HG03060 (cell line): ENCODE results near the gene PRND.
"Not testable (repeated sequence)": the region's sequence is repeated elsewhere in the genome, so short reads cannot be mapped to it uniquely, and the experiment has no call there.

ENCODE experiments used
- ATAC-seq: cut with Tn5 transposase; IDR thresholded peaks from one replicate; pipeline ENCODE4 v1.9.1; 2021; ENCODE audit warnings: low read depth, moderate number of reproducible peaks; ENCODE audit not compliant: unreplicated experiment

Gene PRND, protein sequence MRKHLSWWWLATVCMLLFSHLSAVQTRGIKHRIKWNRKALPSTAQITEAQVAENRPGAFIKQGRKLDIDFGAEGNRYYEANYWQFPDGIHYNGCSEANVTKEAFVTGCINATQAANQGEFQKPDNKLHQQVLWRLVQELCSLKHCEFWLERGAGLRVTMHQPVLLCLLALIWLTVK

DNA sequence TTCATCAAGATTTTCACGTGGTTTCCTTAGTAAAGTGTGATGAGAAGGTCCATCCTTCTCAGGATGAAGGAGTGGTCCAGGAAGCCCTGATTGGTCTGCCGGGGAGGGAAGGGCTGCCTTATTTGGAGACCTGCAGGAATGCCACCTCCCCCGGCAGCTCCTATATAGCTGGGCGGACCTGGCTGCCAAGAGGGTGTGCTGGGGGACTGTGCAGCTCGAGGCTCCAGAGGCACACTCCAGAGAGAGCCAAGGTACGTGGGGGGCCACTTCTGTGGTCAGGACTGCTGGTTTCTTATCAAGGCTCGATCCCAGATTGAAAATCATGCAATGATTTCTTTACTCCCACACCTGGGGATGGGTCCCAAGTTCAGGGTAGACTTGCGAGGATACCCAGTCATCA lies at the start of gene PRND:
Gene PRND, plus strand, starts transcription at position 191 of the 400 bp plus-strand sequence. CDS start 2,643 bp downstream, outside the sequence.
- ATAC-seq: no peak

DNA sequence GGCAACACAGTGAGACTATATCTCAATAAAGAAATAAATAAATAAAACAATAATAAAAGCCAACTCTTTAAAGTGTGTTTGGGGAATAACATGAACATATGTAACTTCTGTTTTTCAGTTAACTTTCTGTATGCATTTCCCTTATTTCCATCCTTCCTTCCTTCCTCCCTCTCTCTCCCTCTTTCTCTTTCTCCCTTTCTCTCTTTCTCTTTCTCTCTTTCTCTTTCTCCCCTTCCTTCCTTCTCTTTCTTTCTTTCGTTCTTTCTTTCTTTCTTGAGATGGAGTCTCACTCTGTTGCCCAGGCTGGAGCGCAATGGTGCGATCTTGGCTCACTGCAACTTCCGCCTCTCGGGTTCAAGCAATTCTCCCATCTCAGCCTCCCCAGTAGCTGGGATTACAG lies 48.8 kb upstream of the PRND start:
- ATAC-seq: no peak

DNA sequence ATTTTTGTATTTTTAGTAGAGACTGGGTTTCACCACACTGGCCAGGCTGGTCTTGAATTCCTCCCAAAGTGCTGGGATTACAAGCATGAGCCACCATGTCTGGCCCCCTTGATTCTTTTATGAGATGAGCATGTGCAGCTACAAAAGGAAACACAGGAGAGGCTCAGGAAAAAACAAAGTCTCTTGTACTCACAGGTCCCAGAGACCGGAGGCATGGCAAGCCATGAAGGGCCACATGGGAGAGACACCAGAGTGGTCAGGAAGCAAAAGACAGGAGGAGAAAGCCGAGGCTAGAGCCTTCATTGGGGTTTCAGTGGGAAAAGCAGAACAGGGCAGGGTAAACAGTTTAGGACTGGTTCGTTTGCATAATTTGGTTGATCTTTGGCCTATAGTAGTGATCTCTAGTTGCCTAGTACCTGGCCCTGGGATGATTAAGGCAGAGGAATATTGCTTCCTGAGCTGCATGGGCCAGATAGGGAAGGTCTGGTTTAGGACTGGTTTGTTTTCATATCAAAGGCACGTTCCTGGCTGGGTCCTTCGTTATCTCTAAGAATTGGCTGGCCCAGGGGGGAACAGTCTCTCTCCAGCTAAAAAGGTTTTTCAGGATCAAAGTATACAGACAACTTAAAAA lies 48.2 kb upstream of the PRND start:
- no peak for ATAC-seq

DNA sequence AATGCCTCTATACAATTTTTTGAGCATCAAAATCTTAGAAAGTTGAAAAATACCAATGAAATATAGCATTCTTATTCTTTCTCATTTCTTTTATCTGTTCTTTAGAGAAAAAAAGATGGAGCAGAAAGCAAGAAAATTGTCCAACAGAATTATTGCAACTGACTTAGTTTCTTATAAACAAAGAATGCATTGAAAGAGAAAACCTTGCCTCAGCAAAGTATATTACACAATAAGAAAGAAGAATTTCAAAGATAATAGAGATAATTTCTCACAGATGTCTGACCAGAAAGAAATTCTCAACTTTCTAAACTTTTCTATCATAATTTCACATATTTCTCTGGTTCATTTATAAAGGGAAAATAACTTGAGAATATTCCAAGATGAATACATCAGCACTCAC lies 47.0 kb upstream of the PRND start:
- no peak for ATAC-seq

DNA sequence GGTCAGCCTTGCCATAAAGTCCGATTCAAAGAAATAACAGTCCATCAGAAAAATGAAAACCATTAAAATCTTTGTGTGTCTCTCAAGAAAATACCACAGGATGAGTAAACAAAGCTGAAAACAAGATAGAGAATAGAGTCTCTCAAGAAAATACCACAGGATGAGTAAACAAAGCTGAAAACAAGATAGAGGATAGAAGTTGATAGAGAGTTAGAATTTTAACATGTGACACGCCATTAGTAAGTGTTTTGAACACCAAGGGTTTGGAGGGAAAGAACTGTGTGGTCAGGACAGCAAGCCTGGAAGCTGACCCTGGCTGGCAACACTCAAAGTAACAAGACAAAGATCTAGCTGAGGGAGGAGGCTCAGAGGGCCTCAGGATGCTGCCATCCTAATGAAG lies 43.9 kb upstream of the PRND start:
- ATAC-seq: no peak

DNA sequence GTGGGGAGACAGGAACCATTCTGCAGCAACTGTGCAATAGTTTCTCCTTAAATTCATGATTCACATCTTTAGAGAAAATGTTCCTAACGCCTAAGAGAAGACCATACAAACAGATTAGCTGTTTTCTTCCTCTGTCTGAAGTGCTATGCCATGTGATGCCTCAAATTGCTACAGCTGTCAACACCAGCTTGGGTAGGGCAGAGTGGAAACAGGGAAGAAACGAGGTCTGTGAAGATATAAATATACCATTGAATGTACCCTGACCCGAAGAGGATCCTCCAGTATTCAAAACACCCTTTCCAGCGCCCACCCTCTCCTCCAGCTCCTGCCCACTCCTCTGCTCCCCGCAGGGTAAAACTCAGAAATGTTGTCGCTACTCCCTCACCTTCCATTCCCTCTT lies 40.3 kb upstream of the PRND start:
- ATAC-seq: no peak

DNA sequence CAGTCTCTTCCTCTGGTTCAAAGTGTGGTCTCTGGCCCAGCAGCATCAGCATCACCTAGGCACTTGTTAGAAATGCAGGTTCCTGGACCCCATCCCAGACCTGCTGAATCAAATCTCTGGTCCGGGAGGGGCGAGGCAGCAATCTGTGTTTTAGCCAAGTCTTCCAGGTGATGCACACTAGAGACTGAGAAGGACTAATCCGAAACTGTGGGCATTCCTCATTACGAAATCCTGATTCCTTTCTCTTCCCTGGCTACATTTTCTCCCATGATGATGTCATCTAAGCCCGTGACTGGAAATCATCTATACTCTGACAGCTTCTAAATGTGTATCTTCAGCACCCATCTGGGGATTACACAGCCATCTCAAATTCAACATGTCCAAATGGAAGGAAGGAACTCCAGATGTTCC lies 39.7 kb upstream of the PRND start:
- ATAC-seq: no peak

DNA sequence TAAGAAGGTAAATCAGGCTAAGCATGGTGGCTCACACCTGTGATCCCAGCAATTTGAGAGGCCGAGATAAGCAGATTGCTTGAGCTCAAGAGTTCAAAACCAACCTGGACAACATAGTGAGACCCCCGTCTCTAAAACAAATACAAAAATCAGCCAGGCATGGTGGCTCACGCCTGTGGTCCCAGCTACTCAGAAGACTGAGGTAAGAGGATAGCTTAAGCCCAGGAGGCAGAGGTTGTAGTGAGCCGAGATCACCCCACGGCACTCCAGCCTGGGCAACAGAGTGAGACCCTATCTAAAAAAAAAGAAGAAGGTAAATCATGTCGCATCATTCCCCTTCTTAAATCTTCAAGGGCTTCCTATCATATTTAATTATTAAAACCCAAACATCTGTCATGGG lies 39.0 kb upstream of the PRND start:
- no peak for ATAC-seq

DNA sequence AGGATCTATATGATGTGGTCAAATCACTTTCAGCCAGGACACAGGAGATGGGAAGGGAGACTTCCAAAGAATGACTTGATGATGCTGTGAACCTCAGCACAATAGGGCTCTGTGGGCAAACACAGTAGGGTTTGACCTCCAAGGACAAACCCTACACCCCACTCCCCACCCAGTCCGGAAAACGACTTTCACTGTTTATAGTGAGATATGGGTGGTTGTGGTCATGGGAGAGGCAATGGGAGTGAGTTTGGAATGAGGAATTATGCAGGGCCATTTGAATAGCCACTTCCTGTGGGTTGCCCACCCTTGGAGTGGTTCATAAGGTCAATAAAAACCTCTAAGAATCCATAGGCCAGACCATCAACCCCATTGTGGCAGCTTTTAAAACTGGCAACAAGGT lies 38.4 kb upstream of the PRND start:
- no peak for ATAC-seq

DNA sequence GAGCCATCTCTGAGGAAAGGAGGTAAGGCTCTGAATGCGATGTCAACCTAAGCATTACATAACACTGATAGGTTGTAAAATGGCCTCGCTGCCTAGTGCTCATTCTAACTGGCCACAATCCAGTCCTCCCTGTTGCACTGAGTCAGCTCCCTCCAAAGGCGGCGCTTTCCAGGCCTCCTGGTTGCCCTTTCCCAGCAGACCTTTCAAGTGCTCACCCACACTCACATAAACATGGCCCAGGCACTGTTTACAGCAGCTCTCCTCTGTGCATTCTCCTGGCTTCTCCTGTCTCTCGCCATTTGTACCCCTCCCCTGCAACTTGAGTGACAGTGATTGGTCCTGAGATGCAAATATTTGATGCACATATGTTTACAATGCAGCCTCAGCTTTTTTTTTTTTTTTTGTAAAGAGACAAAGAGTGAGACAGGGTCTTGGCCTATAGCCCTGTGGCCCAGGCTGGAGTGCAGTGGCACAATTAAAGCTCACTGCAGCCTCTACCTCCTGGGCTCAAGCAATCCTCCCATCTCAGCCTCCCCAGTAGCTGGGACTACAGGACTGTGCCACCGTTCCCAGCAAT lies 36.8 kb upstream of the PRND start:
- no peak for ATAC-seq

DNA sequence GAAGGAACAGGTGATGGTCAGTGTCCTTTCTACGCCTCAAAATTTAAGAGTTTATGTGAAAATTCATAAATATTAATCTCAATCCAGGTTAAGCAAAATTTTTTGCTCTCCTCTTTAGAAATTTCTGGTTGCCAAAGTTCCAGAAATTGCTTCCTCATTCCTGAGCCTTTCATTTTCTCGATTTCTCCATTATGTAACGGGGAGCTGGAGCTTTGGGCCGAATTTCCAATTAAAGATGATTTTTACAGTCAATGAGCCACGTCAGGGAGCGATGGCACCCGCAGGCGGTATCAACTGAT lies 35.8 kb upstream of the PRND start:
- ATAC-seq: no peak

DNA sequence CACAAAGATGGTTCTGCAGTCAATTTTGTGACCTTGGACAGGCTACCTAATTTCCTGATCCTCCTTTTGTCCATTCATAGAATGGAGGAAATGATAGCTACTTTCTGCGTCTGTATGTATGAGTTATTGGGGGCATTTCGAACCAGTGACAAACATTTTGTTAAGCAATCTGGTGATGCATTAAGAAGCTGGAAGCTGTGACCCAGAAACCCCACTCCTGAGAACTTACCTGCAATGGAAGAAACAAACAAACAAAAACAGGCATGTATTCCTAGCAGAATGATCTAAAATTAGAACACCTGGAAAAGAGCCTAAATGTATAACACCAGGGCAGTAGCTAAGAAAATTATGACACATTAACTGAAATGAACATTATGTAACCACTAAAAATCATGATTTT lies 33.4 kb upstream of the PRND start:
- ATAC-seq: no peak

DNA sequence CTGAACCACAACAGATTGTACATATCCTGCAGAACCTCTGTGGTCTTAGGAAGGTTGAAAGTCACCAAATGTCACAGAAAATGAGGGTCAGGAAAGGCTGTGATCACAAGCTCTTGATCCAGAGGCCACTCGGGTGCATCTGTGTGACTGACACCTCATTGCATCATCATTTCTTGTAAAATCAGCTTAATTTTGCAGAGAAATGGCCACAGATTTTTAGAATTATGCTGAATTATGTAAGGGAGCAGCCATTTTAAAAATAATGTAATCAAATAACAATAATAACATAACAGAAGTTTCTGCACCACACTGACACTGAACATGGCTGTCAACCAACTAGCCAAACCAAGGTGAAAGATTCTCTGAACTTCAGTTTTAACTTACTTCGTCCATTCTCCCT lies 32.5 kb upstream of the PRND start:
- no peak for ATAC-seq

DNA sequence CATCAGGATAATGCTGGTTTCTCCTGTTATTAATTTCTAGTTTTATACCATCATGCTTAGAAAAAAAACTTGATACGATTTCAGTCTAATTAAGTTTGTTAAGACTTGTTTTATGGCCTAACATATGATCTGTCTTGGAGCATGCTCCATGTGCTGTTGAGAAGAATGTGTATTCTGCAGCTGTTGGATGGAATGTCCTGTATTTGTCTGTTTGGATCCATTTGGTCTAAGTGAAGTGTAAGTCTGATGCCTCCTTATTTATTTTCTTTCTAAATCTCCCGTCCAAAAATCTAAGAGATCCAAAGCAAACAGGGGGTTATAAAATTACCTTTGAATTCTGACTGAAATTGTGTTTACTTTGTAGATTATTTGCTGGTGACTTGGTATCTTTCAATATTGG lies 30.0 kb upstream of the PRND start:
- no peak for ATAC-seq

DNA sequence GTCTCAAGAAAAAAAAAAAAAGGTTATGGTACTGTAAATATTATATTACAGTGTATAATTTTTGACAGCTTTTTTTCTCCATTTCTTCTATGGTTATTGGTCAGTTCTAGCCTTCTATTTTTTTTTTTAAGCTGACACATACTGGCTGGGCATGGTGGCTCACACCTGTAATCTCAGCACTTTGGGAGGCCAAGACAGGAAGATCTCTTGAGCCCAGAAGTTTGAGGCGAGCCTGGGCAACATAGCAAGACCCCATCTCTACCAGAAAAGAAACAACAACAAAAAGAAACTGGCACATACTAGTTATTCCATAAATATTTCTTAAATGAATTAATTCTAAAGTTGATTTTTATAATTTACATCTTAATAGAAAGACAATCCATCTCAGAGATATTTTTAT lies 27.6 kb upstream of the PRND start:
- no peak for ATAC-seq

DNA sequence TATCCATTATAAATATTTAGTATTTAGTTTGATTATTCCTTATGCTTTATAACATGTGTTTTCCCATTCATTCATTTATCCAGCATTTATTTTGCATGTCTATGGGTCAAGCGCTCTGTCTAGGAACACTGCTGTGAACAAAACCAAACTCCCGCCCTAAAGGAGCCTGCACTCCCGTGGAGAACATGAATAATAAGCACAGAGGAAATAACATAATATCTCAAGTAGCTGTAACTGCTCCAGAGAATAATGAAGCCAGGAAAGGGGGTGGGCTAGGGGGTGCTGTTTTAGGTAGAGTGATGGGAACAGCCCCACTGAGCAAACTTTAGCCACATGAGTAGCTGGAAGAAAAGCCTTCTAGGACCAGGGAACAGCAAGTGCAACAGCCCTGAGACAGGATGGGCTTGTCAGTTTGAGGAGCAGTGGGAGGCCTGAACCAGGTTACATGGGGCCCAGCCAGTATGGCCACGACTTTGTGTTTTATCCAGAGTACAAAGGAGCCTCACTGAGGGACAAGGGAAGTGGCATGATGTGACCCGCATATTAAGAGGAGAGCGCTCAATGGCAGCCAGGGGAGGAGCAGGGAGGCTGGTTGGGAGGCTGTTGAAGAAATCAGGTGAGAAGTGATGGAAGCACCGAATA lies 24.4 kb upstream of the PRND start:
- no peak for ATAC-seq

DNA sequence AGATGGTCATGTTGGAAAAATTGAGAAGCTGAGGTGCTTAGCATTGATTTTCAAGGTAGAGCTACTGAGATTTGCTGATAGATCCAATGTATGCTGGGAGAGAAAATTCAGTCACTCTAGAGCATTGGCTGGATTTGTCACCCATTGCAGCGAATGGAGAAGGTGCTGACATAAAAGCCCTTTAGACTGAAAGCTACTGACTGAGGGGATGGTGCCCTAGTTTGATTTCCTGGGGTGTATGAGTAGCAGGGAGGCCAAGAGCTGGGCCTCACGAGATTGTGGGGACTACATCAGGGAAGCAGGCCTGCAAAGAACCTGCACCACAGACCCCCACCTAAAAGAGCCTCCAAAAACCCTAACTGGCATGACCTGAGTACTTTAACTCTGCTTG lies 23.9 kb upstream of the PRND start:
- no peak for ATAC-seq

DNA sequence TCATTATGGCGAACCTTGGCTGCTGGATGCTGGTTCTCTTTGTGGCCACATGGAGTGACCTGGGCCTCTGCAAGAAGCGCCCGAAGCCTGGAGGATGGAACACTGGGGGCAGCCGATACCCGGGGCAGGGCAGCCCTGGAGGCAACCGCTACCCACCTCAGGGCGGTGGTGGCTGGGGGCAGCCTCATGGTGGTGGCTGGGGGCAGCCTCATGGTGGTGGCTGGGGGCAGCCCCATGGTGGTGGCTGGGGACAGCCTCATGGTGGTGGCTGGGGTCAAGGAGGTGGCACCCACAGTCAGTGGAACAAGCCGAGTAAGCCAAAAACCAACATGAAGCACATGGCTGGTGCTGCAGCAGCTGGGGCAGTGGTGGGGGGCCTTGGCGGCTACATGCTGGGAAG lies 22.5 kb upstream of the PRND start:
- no peak for ATAC-seq

DNA sequence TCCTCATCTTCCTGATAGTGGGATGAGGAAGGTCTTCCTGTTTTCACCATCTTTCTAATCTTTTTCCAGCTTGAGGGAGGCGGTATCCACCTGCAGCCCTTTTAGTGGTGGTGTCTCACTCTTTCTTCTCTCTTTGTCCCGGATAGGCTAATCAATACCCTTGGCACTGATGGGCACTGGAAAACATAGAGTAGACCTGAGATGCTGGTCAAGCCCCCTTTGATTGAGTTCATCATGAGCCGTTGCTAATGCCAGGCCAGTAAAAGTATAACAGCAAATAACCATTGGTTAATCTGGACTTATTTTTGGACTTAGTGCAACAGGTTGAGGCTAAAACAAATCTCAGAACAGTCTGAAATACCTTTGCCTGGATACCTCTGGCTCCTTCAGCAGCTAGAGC lies 21.8 kb upstream of the PRND start:
- no peak for ATAC-seq

DNA sequence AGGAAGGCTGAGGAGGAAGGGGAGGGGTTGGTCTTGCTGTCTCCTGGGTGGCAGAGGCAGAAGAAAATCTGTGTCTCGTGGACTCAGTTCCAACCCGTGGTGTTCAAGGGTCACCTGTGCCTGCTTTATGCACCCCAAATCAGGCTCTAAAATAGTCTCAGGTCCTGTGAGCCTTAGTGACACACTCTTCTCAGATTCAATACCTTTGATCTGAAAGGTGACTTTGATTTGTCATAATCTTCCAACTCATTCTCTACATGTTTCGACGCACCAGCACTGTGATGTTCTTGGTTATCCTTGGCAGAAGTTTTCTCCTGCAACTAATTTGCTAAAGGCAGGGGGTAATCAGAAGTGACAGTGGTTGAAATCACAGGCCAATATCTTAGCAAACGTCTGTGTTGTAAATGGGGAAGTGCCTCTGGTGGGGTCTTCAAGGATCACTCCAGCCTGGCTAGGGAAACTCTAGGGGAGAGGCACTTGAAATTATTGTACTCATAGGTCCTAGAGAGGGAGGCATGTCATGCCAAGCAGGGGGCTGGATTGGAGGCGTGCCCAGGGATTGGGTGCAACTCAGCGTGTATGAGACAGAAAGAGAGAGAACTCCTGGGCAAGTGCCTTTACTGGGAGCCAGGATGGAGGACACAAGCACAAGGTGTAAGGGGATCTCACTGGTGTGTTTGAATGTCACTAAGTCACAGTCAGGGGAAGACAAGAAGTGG lies 19.0 kb upstream of the PRND start:
- no peak for ATAC-seq

DNA sequence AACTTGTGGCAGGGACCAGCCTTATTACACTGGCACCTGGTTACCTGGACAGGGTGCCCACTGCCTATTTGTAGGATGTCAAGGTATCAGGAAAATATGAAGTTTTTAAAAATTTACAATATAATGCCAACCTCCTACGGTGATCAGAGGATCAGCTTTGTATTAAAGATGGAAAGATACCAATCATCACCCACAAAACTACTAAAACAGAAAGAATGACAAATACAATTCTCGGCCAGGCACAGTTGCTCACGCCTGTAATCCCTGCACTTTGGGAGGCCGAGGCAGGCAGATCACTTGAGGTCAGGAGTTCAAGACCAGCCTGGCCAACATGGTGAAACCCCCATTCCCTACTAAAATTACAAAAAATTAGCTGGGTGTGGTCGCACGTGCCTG lies 18.4 kb upstream of the PRND start:
- ATAC-seq: no peak

DNA sequence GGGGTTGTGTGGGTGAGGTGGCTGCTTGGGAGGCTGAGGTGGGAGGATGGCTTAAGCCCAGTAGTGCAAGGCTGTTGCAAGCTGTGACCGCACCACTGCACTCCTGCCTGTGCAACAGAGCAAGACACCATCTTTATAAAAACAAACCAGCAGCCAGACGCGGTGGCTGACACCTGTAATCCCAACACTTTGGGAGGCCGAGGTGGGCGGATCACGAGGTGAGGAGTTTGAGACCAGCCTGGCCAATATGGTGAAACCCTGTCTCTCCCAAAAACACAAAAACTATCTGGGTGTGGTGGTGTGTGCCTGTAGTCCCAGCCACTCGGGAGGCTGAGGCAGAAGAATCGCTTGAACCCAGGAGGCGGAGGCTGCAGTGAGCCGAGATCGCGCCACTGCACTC lies 14.8 kb upstream of the PRND start:
- not testable (repeated sequence) for ATAC-seq
